Neural progenitor cell (in vitro differentiated cells): ENCODE measurements around the gene SPAG9. TPM values are rescaled to one million over a fixed set of nuclear protein-coding genes. Genes with fewer than 3 reads are reported as not detected.

ENCODE experiments used
- DNase-seq: peaks from one replicate; pipeline ENCODE4 v3.0.0-alpha.2; 2016; ENCODE audit warnings: low spot score
- H2AFZ ChIP-seq: fragments of 200-600 bp; sonication (generic); replicated peaks from 2 replicates; pipeline ENCODE4 v1.6.1; 2016; ENCODE audit warnings: antibody characterized with exemption
- H3F3A ChIP-seq: fragments of 200-600 bp; sonication (generic); 2 replicates; pipeline ENCODE4 v1.6.1; 2016; ENCODE audit warnings: antibody characterized with exemption, low read depth
- H3K27ac ChIP-seq: fragments of 200-600 bp; sonication (generic); 2 replicates; pipeline ENCODE4 v1.5.1; 2016; ENCODE audit warnings: mild to moderate bottlenecking
- H3K27me3 ChIP-seq: fragments of 200-600 bp; sonication (generic); 2 replicates; pipeline ENCODE4 v1.6.1; 2016; ENCODE audit warnings: mild to moderate bottlenecking, moderate library complexity
- H3K36me3 ChIP-seq: fragments of 200-600 bp; sonication (generic); 2 replicates; pipeline ENCODE4 v1.5.1; 2016
- H3K4me1 ChIP-seq: fragments of 200-600 bp; sonication (generic); 2 replicates; pipeline ENCODE4 v1.6.1; 2016; ENCODE audit warnings: mixed run types
- H3K4me2 ChIP-seq: fragments of 200-600 bp; sonication (generic); 2 replicates; pipeline ENCODE4 v1.6.1; 2016
- H3K4me3 ChIP-seq: fragments of 200-600 bp; sonication (generic); 2 replicates; pipeline ENCODE4 v1.5.1; 2016
- H3K79me2 ChIP-seq: fragments of 200-600 bp; sonication (generic); 2 replicates; pipeline ENCODE4 v1.6.1; 2016; ENCODE audit warnings: low read depth
- H3K9ac ChIP-seq: fragments of 200-600 bp; sonication (generic); 2 replicates; pipeline ENCODE4 v1.6.1; 2016
- H3K9me3 ChIP-seq: fragments of 200-600 bp; sonication (generic); 2 replicates; pipeline ENCODE4 v1.5.1; 2016; ENCODE audit warnings: low read depth
- H4K20me1 ChIP-seq: fragments of 200-600 bp; sonication (generic); 2 replicates; pipeline ENCODE4 v1.6.1; 2016; ENCODE audit warnings: low read depth
- H3K27ac Mint-ChIP-seq: 3 replicates; pipeline ENCODE4 v1.8.0; 2021; ENCODE audit warnings: mixed read lengths
- H3K27me3 Mint-ChIP-seq: 2 replicates; pipeline ENCODE4 v1.8.0; 2022; ENCODE audit warnings: low read depth, mild to moderate bottlenecking, inconsistent platforms, moderate library complexity, mixed read lengths; ENCODE audit not compliant: insufficient read depth
- H3K36me3 Mint-ChIP-seq: 3 replicates; pipeline ENCODE4 v1.8.0; 2021; ENCODE audit warnings: mixed read lengths
- H3K4me1 Mint-ChIP-seq: 3 replicates; pipeline ENCODE4 v1.8.0; 2021; ENCODE audit warnings: mixed read lengths
- H3K4me3 Mint-ChIP-seq: 3 replicates; pipeline ENCODE4 v1.8.0; 2021; ENCODE audit warnings: mild to moderate bottlenecking, moderate library complexity, mixed read lengths
- H3K9me3 Mint-ChIP-seq: 3 replicates; pipeline ENCODE4 v1.8.0; 2020; ENCODE audit warnings: mixed read lengths
- CTCF ChIP-seq: fragments of 200-600 bp; sonication (generic); IDR thresholded peaks from 2 replicates; pipeline ENCODE4 v1.5.1; 2017; ENCODE audit warnings: antibody characterized with exemption, mild to moderate bottlenecking
- EZH2 ChIP-seq: fragments of 200-600 bp; sonication (generic); IDR thresholded peaks from 2 replicates; pipeline ENCODE4 v1.6.1; 2017; ENCODE audit warnings: antibody characterized with exemption, mild to moderate bottlenecking, moderate library complexity
- EZH2phosphoT487 ChIP-seq: fragments of 200-600 bp; sonication (generic); IDR thresholded peaks from 2 replicates; pipeline ENCODE4 v1.6.1; 2017; ENCODE audit warnings: antibody characterized with exemption
- total RNA-seq: library from RNA; depleted of rRNA; stranded (reverse); fragments of >200 nt; gene quantifications from 2 replicates; pipeline ENCODE4 v1.2.3, GENCODE V29; 2015; ENCODE audit warnings: low replicate concordance

SPAG9 gene
- total RNA-seq, 1 donor from 2014 or later: 99.5 TPM

GRCh38 chr17:51046514-51047384 lies 73.9 kb downstream of the SPAG9 start:
- Histone ChIP-seq H3K4me2 (peak overlapping the region; percentile 87), H3K79me2 (peaks cover 34% of the 10 kb centered on the region), H3K27ac (peak overlapping the region; percentile 98), H3K36me3 (no peaks in the 10 kb centered on the region), H3K27me3 (no peaks in the 10 kb centered on the region), H3K9ac (peak overlapping the region; percentile 51), H3F3A (peaks cover 73% of the 10 kb centered on the region), H3K4me1 (peaks cover 55% of the 10 kb centered on the region), H2AFZ (no peak overlapping the region), H3K9me3 (no peaks in the 10 kb centered on the region), H3K4me3 (peak overlapping the region; percentile 66), H4K20me1 (peaks cover 14% of the 10 kb centered on the region)
- peak; percentile 96 for DNase-seq
- H3K27ac Mint-ChIP-seq: no peak overlapping the region
- no peaks in the 10 kb centered on the region for H3K36me3 Mint-ChIP-seq
- H3K27me3 Mint-ChIP-seq: no peaks in the 10 kb centered on the region
- no peaks in the 10 kb centered on the region for H3K9me3 Mint-ChIP-seq
- H3K4me1 Mint-ChIP-seq: peaks cover 54% of the 10 kb centered on the region
- H3K4me3 Mint-ChIP-seq: no peak overlapping the region
- TF ChIP-seq EZH2phosphoT487: no peak
- TF ChIP-seq CTCF: no peak
- no peak for TF ChIP-seq EZH2

- Histone ChIP-seq H2AFZ (no peak overlapping the region), H3K9me3 (no peaks in the 10 kb centered on the region), H3K4me2 (peak overlapping the region; percentile 87), H3K79me2 (peaks cover 41% of the 10 kb centered on the region), H3K36me3 (no peaks in the 10 kb centered on the region), H4K20me1 (peaks cover 20% of the 10 kb centered on the region), H3K4me1 (peaks cover 60% of the 10 kb centered on the region), H3K4me3 (peak overlapping the region; percentile 66), H3K27ac (peak overlapping the region; percentile 98), H3K9ac (peak overlapping the region; percentile 51), H3F3A (peaks cover 79% of the 10 kb centered on the region), H3K27me3 (no peaks in the 10 kb centered on the region)
- H3K27me3 Mint-ChIP-seq: no peaks in the 10 kb centered on the region
- TF ChIP-seq EZH2: no peak
- TF ChIP-seq CTCF: no peak
- no peak for TF ChIP-seq EZH2phosphoT487
- no peak overlapping the region for H3K27ac Mint-ChIP-seq
- no peak for DNase-seq
- no peaks in the 10 kb centered on the region for H3K9me3 Mint-ChIP-seq
- H3K4me1 Mint-ChIP-seq: peaks cover 56% of the 10 kb centered on the region
- no peak overlapping the region for H3K4me3 Mint-ChIP-seq
- H3K36me3 Mint-ChIP-seq: no peaks in the 10 kb centered on the region
Measured at GRCh38 chr17:51046046-51046445, 74.6 kb downstream of the SPAG9 start.

- Mint-ChIP-seq H3K4me3 (no peak overlapping the region), H3K36me3 (no peaks in the 10 kb centered on the region), H3K4me1 (peaks cover 54% of the 10 kb centered on the region), H3K9me3 (no peaks in the 10 kb centered on the region), H3K27ac (no peak overlapping the region), H3K27me3 (no peaks in the 10 kb centered on the region)
- Histone ChIP-seq H3F3A (peaks cover 79% of the 10 kb centered on the region), H3K27ac (peak overlapping the region; percentile 98), H2AFZ (no peak overlapping the region), H3K79me2 (peaks cover 44% of the 10 kb centered on the region), H3K27me3 (no peaks in the 10 kb centered on the region), H3K9me3 (no peaks in the 10 kb centered on the region), H4K20me1 (peaks cover 20% of the 10 kb centered on the region), H3K4me1 (peaks cover 59% of the 10 kb centered on the region), H3K4me3 (peak overlapping the region; percentile 66), H3K4me2 (peak overlapping the region; percentile 87), H3K9ac (no peak overlapping the region), H3K36me3 (no peaks in the 10 kb centered on the region)
- TF ChIP-seq EZH2 (no peak), EZH2phosphoT487 (no peak), CTCF (no peak)
- DNase-seq: peak; percentile 61
Measured at GRCh38 chr17:51045621-51046020, 75.0 kb downstream of the SPAG9 start.
